Naive thymus-derived CD4-positive, alpha-beta T cell (primary cell): ENCODE measurements around the gene AK2. TPM values are rescaled to one million over a fixed set of nuclear protein-coding genes. Genes with fewer than 3 reads are reported as not detected.
"Not testable (repeated sequence)": the region's sequence is repeated elsewhere in the genome, so short reads cannot be mapped to it uniquely, and the experiment has no call there.

Experiments
- ATAC-seq: fragments of 150-1000 bp; cut with Tn5 transposase; 2 replicates; pipeline ENCODE4 v1.10.0; 2021; ENCODE audit warnings: mild to moderate bottlenecking, moderate library complexity
- CTCF ChIA-PET: fragments of 350-600 bp; sonication (Branson Sonifier 250); formaldehyde crosslinking; loops from one replicate; lab custom pipeline; 2021; ENCODE audit warnings: antibody characterized with exemption; lab: Charles Lee
- POLR2A ChIA-PET: fragments of 350-600 bp; sonication (Branson Sonifier 250); formaldehyde crosslinking; loops from one replicate; lab custom pipeline; 2021; ENCODE audit warnings: antibody characterized with exemption, inconsistent platforms; lab: Charles Lee
- DNase-seq, 9 donors: peaks; one replicate each; pipeline versions ENCODE4 v3.0.0 to v3.0.0-alpha.2; 2020 to 2022; ENCODE audit warnings: mixed read lengths in 1 of 9
- H3K27ac ChIP-seq: one replicate; pipeline ENCODE4 v1.7.0; 2013; ENCODE audit warnings: mild to moderate bottlenecking, low read depth, low read length, moderate library complexity
- H3K27me3 ChIP-seq, 2 donors: one replicate each; pipeline ENCODE4 v1.7.0; 2013; ENCODE audit warnings: low read length in 2 of 2, mild to moderate bottlenecking in 2 of 2, moderate library complexity in 2 of 2; ENCODE audit not compliant: control insufficient read depth in 2 of 2, insufficient read depth in 2 of 2
- H3K36me3 ChIP-seq, 3 experiments: 1 replicate in 2 of 3; 2 replicates in 1 of 3; pipeline ENCODE4 v1.7.0; 2013; ENCODE audit warnings: low read length in 3 of 3, mild to moderate bottlenecking in 3 of 3, moderate library complexity in 1 of 3; ENCODE audit not compliant: insufficient read depth in 3 of 3, control insufficient read depth in 2 of 3
- H3K4me1 ChIP-seq, 2 donors: one replicate each; pipeline ENCODE4 v1.7.0; 2013; ENCODE audit warnings: low read length in 2 of 2, mild to moderate bottlenecking in 2 of 2, moderate library complexity in 1 of 2; ENCODE audit not compliant: control insufficient read depth in 2 of 2, insufficient read depth in 2 of 2
- H3K4me3 ChIP-seq: 2 replicates; pipeline ENCODE4 v1.7.0; 2013; ENCODE audit warnings: mild to moderate bottlenecking, low read length
- H3K9me3 ChIP-seq, 3 experiments: 1 replicate in 2 of 3; 2 replicates in 1 of 3; pipeline ENCODE4 v1.7.0; 2013; ENCODE audit warnings: low read length in 3 of 3; ENCODE audit not compliant: control insufficient read depth in 2 of 3
- H3K27ac Mint-ChIP-seq, 9 donors: one replicate each; pipeline ENCODE4 v1.8.0; 2020 to 2022; ENCODE audit warnings: mixed read lengths in 9 of 9, mild to moderate bottlenecking in 8 of 9, moderate library complexity in 5 of 9, inconsistent platforms in 2 of 9
- H3K27me3 Mint-ChIP-seq, 5 donors: one replicate each; pipeline ENCODE4 v1.8.0; 2021 to 2022; ENCODE audit warnings: mixed read lengths in 5 of 5, mild to moderate bottlenecking in 1 of 5
- H3K36me3 Mint-ChIP-seq, 5 donors: one replicate each; pipeline ENCODE4 v1.8.0; 2020 to 2022; ENCODE audit warnings: mixed read lengths in 5 of 5, mild to moderate bottlenecking in 3 of 5, inconsistent platforms in 1 of 5
- H3K4me1 Mint-ChIP-seq, 7 donors: one replicate each; pipeline ENCODE4 v1.8.0; 2020 to 2022; ENCODE audit warnings: mixed read lengths in 7 of 7, mild to moderate bottlenecking in 3 of 7, inconsistent platforms in 1 of 7
- H3K4me3 Mint-ChIP-seq, 10 donors: one replicate each; pipeline ENCODE4 v1.8.0; 2020 to 2022; ENCODE audit warnings: mild to moderate bottlenecking in 10 of 10, mixed read lengths in 10 of 10, moderate library complexity in 6 of 10, inconsistent platforms in 2 of 10
- H3K9me3 Mint-ChIP-seq, 11 donors: one replicate each; pipeline ENCODE4 v1.8.0; 2020 to 2022; ENCODE audit warnings: mixed read lengths in 11 of 11, mild to moderate bottlenecking in 4 of 11, inconsistent platforms in 1 of 11, moderate library complexity in 1 of 11
- intact Hi-C, 2 donors: fragments of 100-400 bp; cut with micrococcal nuclease; formaldehyde crosslinking; loops; one replicate each; pipeline ENCODE4 v1.15.1; 2023
- polyA plus RNA-seq, 2 donors: library from polyadenylated mRNA; unstranded; fragments of 300-500 nt; fragmentation: Illumina TruSeq; gene quantifications; one replicate each; pipeline ENCODE4 v1.2.3, GENCODE V29; 2021
- total RNA-seq, 6 experiments: library from RNA in 5 of 6; stranded (reverse) in 5 of 6; gene quantifications; 1 replicate in 5 of 6; 2 replicates in 1 of 6; pipeline ENCODE4 v1.2.3 and lab custom pipeline; 2021 to 2026

AK2 gene
- total and polyA plus RNA-seq, 7 experiments from 2014 or later: 53.8 to 219 (median 97.4) TPM

DNA sequence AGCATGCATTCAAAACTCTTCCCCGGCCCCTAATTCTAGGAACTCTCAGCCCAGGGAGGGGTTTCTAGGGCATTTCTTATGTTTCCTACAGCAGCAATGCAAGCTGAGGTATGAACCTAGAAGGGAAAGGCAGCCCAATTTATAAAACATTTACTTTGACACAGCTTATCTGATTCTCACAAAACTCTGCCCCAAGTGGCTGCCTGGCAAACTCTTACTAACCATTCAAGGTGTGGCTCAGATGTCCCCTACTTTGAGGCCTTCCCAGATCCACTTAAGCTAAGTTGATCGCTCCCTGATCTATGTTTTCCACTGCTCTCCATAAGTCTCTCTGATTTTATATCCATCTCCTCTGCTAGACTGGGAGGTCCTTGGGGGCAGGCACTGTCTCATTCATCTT lies 35.4 kb downstream of the AK2 start:
- Histone ChIP-seq H3K4me3 (no peak overlapping the region), H3K36me3 (no peaks in the 10 kb centered on the region), H3K9me3 (no peaks in the 10 kb centered on the region), H3K27me3 (no peaks in the 10 kb centered on the region), H3K4me1 (peaks cover 0 to 7% of the 10 kb centered on the region in 2 donors), H3K27ac (no peak overlapping the region)
- ATAC-seq (no peak), DNase-seq (no peak)
- peaks cover 0 to 16% (median 0%) of the 10 kb centered on the region in 5 donors for H3K36me3 Mint-ChIP-seq
- no peaks in the 10 kb centered on the region for H3K27me3 Mint-ChIP-seq
- peaks cover 15 to 55% (median 19%) of the 10 kb centered on the region in 7 donors for H3K4me1 Mint-ChIP-seq
- intact Hi-C loops: no loop called here
- no peaks in the 10 kb centered on the region for H3K9me3 Mint-ChIP-seq
- ChIA-PET CTCF (no interaction called here), POLR2A (interaction anchor here (0.7 to 2.2 kb wide), 3 partner anchors 20 to 38 kb away, joined by 3 to 7 read pairs (median 4); partner anchors contain the start of gene RNF19B)
- H3K27ac Mint-ChIP-seq: peak overlapping the region in 2 of 9 donors; percentile 34 to 58
- H3K4me3 Mint-ChIP-seq: no peak overlapping the region

GRCh38 chr1:33000427-33001026 lies 36.2 kb downstream of the AK2 start:
- peaks cover 0 to 7% of the 10 kb centered on the region in 2 donors for H3K4me1 ChIP-seq
- ChIA-PET CTCF (no interaction called here), POLR2A (interaction anchor here (0.7 to 2.2 kb wide), 4 partner anchors 19 to 37 kb away, joined by 3 to 7 read pairs (median 4); partner anchors contain the start of gene RNF19B)
- Mint-ChIP-seq H3K27ac (peak overlapping the region in 2 of 9 donors; percentile 34 to 35), H3K4me1 (peaks cover 15 to 51% (median 18%) of the 10 kb centered on the region in 7 donors), H3K27me3 (no peaks in the 10 kb centered on the region), H3K9me3 (no peaks in the 10 kb centered on the region), H3K4me3 (no peak overlapping the region), H3K36me3 (peaks cover 0 to 13% (median 0%) of the 10 kb centered on the region in 5 donors)
- H3K4me3 ChIP-seq: no peak overlapping the region
- no peaks in the 10 kb centered on the region for H3K9me3 ChIP-seq
- H3K27ac ChIP-seq: no peak overlapping the region
- H3K27me3 ChIP-seq: no peaks in the 10 kb centered on the region
- intact Hi-C loops: no loop called here
- H3K36me3 ChIP-seq: no peaks in the 10 kb centered on the region
- ATAC-seq: no peak
- no peak for DNase-seq

GRCh38 chr1:32998997-32999396 lies 37.7 kb downstream of the AK2 start:
- ATAC-seq (no peak), DNase-seq (no peak)
- peaks cover 17 to 46% (median 18%) of the 10 kb centered on the region in 7 donors for H3K4me1 Mint-ChIP-seq
- no peak overlapping the region for H3K4me3 Mint-ChIP-seq
- intact Hi-C loops: no loop called here
- no peak overlapping the region for H3K27ac Mint-ChIP-seq
- Histone ChIP-seq H3K9me3 (no peaks in the 10 kb centered on the region), H3K27ac (no peak overlapping the region), H3K4me3 (no peak overlapping the region), H3K27me3 (no peaks in the 10 kb centered on the region), H3K36me3 (no peaks in the 10 kb centered on the region), H3K4me1 (peaks cover 0 to 7% of the 10 kb centered on the region in 2 donors)
- no peaks in the 10 kb centered on the region for H3K9me3 Mint-ChIP-seq
- no peaks in the 10 kb centered on the region for H3K27me3 Mint-ChIP-seq
- CTCF ChIA-PET: no interaction called here
- POLR2A ChIA-PET: interaction anchor here (0.5 to 1.8 kb wide), 3 partner anchors 34 to 1695 kb away, joined by 3 to 7 read pairs (median 3); no protein-coding TSS in a partner anchor
- peaks cover 0 to 7% (median 0%) of the 10 kb centered on the region in 5 donors for H3K36me3 Mint-ChIP-seq

- no peaks in the 10 kb centered on the region for H3K9me3 Mint-ChIP-seq
- H3K4me1 Mint-ChIP-seq: peaks cover 17 to 54% (median 18%) of the 10 kb centered on the region in 7 donors
- ATAC-seq: peak; percentile 52
Observed at GRCh38 chr1:32998064-32998463, 38.6 kb downstream of the AK2 start.

DNA sequence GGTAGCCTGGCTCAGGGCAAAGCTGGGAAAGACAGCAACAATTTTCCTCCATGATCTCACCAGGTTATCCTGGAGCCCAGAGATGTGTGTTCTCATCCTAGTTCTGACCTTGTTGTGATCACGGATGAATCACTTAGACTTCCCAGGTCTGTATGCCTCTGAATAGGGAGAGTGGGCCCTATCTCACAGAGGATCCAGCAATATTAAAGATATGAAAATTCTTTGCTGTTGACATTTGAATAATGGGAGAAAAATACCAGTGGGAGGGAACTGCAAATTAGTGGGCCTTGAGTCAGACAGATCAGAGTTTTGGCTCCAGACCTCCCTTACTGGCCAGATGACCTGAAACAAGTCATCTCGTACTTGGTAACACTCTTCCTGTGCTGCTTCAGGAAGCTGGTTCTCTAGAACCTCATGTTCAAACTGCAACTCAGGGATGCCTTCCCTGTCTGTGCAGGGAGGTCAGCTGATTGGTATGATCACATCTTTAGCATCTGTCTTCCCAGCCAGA lies 39.2 kb downstream of the AK2 start:
- peaks cover 0 to 7% of the 10 kb centered on the region in 2 donors for H3K4me1 ChIP-seq
- CTCF ChIA-PET: interaction anchor here (0.8 kb wide), 1 partner anchor 64 kb away, joined by 4 read pairs; no protein-coding TSS in a partner anchor
- no peaks in the 10 kb centered on the region for H3K36me3 ChIP-seq
- H3K4me3 ChIP-seq: no peak overlapping the region
- ATAC-seq (peak; percentile 10), DNase-seq (no peak)
- no peaks in the 10 kb centered on the region for H3K27me3 ChIP-seq
- Mint-ChIP-seq H3K4me3 (no peak overlapping the region), H3K36me3 (peaks cover 0 to 5% (median 0%) of the 10 kb centered on the region in 5 donors), H3K9me3 (no peaks in the 10 kb centered on the region), H3K27ac (peak overlapping the region in 5 of 9 donors; percentile 30 to 87 (median 79)), H3K27me3 (no peaks in the 10 kb centered on the region), H3K4me1 (peaks cover 18 to 55% (median 19%) of the 10 kb centered on the region in 7 donors)
- H3K9me3 ChIP-seq: no peaks in the 10 kb centered on the region
- H3K27ac ChIP-seq: no peak overlapping the region
- intact Hi-C loops: no loop called here
- POLR2A ChIA-PET: interaction anchor here (0.7 to 1.8 kb wide), 3 partner anchors 21 to 47 kb away, joined by 3 to 7 read pairs (median 4); no protein-coding TSS in a partner anchor

More at GRCh38 chr1:32998064-32998463, 38.6 kb downstream of the AK2 start:
- peaks cover 0 to 7% (median 0%) of the 10 kb centered on the region in 5 donors for H3K36me3 Mint-ChIP-seq
- peak overlapping the region in 3 of 10 donors; percentile 34 to 59 (median 37) for H3K4me3 Mint-ChIP-seq
- intact Hi-C loops: no loop called here
- no peak for DNase-seq
- no peak overlapping the region for H3K4me3 ChIP-seq
- H3K27ac Mint-ChIP-seq: peak overlapping the region in 5 of 9 donors; percentile 30 to 87 (median 79)
- CTCF ChIA-PET: interaction anchor here (0.6 to 0.8 kb wide), 3 partner anchors 10 to 97 kb away, joined by 3 to 6 read pairs (median 4); no protein-coding TSS in a partner anchor
- no peak overlapping the region for H3K27ac ChIP-seq
- H3K9me3 ChIP-seq: no peaks in the 10 kb centered on the region
- H3K27me3 Mint-ChIP-seq: no peaks in the 10 kb centered on the region
- POLR2A ChIA-PET: interaction anchor here (0.8 to 1.8 kb wide), 3 partner anchors 33 to 48 kb away, joined by 3 to 7 read pairs (median 3); no protein-coding TSS in a partner anchor
- H3K27me3 ChIP-seq: no peaks in the 10 kb centered on the region
- peaks cover 0 to 7% of the 10 kb centered on the region in 2 donors for H3K4me1 ChIP-seq
- no peaks in the 10 kb centered on the region for H3K36me3 ChIP-seq

DNA sequence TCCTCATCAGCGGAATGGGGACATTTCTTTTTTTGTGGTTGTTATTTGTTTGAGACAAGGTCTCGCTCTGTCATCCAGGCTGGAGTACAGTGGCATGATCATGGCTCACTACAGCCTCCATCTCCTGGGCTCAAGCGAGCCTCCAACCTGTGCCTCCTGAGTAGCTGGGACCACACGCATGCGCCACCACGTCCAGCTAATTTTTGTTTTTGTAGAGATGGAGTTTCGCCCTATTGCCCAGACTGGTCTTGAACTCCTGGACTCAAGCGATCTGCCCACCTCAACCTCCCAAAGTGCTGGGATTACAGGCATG lies 43.4 kb downstream of the AK2 start:
- H3K27me3 Mint-ChIP-seq, DNase-seq, intact Hi-C loops, H3K36me3 ChIP-seq, H3K27ac ChIP-seq, ATAC-seq, H3K9me3 Mint-ChIP-seq, CTCF ChIA-PET, H3K4me3 ChIP-seq, H3K27me3 ChIP-seq, H3K9me3 ChIP-seq, H3K4me1 ChIP-seq, H3K4me3 Mint-ChIP-seq: not testable (repeated sequence)
- H3K4me1 Mint-ChIP-seq: peaks cover 11 to 75% (median 13%) of the 10 kb centered on the region in 7 donors
- H3K36me3 Mint-ChIP-seq: peaks cover 0 to 10% (median 0%) of the 10 kb centered on the region in 5 donors
- POLR2A ChIA-PET: interaction anchor here (1.0 kb wide), 1 partner anchor 12 kb away, joined by 5 read pairs; no protein-coding TSS in a partner anchor
- peak overlapping the region in 2 of 9 donors; percentile 32 to 94 for H3K27ac Mint-ChIP-seq
